Measurements from ENCODE around the gene CCDC68.

CCDC68 gene

DNA sequence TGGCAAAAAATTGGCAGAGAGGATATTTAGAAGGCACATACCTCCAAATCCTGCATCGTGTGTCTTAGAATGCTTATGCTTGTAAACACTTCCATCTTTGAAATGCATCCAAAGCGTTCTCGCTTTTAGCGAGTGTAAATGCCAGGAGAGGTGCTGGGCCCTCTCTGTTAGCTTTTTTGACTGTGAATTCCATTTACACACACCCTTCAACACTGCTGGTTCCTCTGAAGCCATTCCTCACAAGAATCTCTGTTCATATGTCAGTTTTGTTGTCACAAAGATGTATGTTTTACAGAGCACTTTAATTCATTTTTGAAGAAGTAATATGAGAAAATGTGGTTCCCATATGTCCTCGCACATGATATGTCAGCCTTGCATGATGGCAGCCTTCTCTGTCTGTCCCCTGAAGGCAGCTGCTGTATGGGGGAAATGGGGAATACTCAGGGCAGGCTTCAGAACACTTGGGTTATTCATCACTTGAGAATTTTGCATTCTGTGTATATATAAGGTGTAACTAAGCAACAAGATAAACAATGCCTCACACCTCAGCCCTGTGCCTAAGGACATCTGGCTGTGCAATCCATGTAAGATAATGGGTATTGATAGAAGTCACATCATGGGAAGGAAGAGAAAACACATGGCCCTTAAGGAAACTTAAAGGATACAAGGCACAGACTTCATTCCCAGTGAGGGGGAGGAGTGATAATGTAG, 78.7 kb downstream of the CCDC68 start:
- no peak overlapping the region for H3K4me3 ChIP-seq (ENCODE audit: low read depth, low read length)
- no peak for DNase-seq (ENCODE audit: low read depth)
- TF ChIP-seq, protein P1, sequence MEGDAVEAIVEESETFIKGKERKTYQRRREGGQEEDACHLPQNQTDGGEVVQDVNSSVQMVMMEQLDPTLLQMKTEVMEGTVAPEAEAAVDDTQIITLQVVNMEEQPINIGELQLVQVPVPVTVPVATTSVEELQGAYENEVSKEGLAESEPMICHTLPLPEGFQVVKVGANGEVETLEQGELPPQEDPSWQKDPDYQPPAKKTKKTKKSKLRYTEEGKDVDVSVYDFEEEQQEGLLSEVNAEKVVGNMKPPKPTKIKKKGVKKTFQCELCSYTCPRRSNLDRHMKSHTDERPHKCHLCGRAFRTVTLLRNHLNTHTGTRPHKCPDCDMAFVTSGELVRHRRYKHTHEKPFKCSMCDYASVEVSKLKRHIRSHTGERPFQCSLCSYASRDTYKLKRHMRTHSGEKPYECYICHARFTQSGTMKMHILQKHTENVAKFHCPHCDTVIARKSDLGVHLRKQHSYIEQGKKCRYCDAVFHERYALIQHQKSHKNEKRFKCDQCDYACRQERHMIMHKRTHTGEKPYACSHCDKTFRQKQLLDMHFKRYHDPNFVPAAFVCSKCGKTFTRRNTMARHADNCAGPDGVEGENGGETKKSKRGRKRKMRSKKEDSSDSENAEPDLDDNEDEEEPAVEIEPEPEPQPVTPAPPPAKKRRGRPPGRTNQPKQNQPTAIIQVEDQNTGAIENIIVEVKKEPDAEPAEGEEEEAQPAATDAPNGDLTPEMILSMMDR (IDR thresholded peaks at IDR 0.05; ENCODE audit: low read depth, low read length, missing control alignments): no peak

DNA sequence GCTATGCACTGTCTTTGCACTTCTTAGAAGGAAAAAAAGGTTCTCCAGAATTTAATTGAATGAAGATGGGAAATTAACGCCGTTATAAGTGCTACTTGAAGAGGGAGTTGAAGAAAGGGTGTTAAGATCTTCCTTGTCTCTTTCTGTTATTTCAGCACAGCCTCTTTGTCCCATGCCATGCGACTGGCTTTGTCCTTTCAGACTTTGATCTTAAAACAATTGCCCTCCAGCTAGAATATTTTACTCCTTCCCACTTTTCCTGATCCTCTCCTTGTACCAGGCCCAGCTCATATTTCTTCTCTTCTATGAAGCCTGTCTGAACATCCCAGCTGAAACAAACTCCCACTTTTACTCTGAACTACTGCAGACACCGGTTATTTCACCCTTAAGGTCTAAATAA, 79.6 kb downstream of the CCDC68 start:
- no peak overlapping the region for H3K4me3 ChIP-seq (ENCODE audit: low read depth, low read length)
- no peak for DNase-seq (ENCODE audit: low read depth)
- TF ChIP-seq, protein P1 (IDR thresholded peaks at IDR 0.05; ENCODE audit: low read depth, low read length, missing control alignments): no peak

DNA sequence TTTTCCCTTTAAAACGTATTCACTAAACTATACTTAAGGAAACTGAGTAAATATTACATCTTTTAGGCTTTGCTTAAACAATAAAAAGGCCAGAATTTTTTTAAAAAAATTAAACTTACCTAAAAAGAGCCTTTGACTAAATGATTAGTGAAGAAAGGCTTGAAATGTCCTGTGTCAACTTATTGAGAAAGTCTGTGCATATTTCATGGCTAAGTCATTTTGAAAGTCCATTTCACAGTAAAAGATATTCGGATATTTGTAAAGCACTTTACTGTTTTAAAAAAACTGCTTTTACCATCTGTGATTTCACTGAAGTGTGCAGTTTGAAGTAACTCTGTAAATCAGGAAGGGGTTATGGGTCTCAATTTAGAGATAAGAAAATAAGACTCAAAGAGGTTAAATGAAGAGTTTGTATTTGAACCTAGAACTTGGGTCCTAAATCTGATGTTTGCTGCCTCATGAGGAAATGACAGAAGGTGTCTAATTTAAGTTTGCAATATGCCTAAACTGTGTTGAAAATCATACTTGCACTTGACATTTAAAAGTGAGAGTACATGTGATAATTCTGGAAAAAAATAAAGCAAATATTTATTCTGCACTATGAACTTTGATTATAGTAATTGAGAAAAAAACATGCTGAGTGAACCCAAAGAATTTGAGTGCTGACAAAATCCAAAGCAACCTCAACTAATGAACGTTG, 80.5 kb downstream of the CCDC68 start:
- no peak for DNase-seq (ENCODE audit: low read depth)
- H3K4me3 ChIP-seq (ENCODE audit: low read depth, low read length): no peak overlapping the region
- TF ChIP-seq, protein P1 (IDR thresholded peaks at IDR 0.05; ENCODE audit: low read depth, low read length, missing control alignments): no peak

DNA sequence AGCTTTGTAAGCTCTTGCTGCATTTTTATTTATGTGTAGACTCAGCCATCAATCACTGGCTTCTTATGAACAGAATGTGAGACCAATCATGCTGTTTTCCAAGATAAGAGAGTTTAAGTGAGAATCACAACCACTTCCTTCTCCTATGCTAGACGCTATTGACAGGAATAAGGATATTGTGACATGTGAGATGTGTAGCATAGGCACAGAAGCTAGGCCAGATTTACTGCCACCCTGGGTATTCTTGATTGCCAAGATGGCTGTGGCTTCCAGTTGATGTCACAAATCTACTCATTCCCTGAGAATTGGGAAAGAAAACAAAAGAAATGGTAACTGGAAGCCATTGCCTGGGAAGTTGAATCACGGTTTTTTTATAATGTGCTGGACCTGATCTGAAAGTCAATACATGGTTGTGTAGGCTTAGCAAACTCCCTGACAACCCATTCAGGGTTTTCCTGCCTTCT, 81.1 kb downstream of the CCDC68 start:
- no peak overlapping the region for H3K4me3 ChIP-seq (ENCODE audit: low read depth, low read length)
- TF ChIP-seq, protein P1 (IDR thresholded peaks at IDR 0.05; ENCODE audit: low read depth, low read length, missing control alignments): no peak
- no peak for DNase-seq (ENCODE audit: low read depth)

DNA sequence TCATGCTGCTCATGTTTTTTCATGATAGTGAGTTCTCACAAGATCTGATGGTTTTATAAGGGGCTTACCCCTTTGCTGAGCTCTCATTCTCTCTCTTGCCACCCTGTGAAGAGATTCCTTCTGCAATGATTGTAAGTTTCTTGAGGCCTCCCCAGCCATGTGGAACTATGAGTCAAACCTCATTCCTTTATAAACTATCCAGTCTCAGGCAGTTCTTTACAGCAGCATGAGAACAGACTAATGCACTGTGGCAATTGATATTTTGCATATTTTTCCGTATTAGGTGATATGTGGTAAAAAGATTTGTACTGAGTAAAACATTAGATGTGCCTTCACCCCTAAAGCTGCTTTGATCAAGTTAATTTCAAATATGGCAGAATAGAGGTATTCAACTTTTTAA, 82.2 kb downstream of the CCDC68 start:
- no peak for DNase-seq (ENCODE audit: low read depth)
- TF ChIP-seq, protein P1 (IDR thresholded peaks at IDR 0.05; ENCODE audit: low read depth, low read length, missing control alignments): no peak
- no peak overlapping the region for H3K4me3 ChIP-seq (ENCODE audit: low read depth, low read length)

DNA sequence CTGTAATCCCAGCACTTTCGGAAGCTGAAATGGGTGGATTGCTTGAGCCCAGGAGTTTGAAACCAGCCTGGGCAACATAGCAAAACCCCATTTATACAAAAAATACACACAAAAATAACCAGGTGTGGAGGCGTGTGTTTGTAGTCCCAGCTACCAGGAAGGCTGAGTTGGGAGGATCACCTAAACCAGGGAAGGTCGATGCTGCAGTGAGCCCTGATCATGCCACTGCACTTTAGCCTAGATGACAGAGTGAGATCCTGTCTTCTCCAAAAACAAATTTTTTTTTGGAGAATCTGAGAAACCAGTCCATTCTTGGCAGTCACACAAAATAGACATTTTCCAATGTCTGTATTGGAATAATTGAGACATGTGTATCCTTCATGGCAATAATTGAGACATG, 84.2 kb downstream of the CCDC68 start:
- no peak for DNase-seq (ENCODE audit: low read depth)
- no peak overlapping the region for H3K4me3 ChIP-seq (ENCODE audit: low read depth, low read length)
- TF ChIP-seq, protein P1 (IDR thresholded peaks at IDR 0.05; ENCODE audit: low read depth, low read length, missing control alignments): no peak

Measured in GM12864 (cell line).